Measurements from ENCODE around the gene ATF6B.
"Not testable (repeated sequence)": the region's sequence is repeated elsewhere in the genome, so short reads cannot be mapped to it uniquely, and the experiment has no call there.

ATF6B gene

DNA sequence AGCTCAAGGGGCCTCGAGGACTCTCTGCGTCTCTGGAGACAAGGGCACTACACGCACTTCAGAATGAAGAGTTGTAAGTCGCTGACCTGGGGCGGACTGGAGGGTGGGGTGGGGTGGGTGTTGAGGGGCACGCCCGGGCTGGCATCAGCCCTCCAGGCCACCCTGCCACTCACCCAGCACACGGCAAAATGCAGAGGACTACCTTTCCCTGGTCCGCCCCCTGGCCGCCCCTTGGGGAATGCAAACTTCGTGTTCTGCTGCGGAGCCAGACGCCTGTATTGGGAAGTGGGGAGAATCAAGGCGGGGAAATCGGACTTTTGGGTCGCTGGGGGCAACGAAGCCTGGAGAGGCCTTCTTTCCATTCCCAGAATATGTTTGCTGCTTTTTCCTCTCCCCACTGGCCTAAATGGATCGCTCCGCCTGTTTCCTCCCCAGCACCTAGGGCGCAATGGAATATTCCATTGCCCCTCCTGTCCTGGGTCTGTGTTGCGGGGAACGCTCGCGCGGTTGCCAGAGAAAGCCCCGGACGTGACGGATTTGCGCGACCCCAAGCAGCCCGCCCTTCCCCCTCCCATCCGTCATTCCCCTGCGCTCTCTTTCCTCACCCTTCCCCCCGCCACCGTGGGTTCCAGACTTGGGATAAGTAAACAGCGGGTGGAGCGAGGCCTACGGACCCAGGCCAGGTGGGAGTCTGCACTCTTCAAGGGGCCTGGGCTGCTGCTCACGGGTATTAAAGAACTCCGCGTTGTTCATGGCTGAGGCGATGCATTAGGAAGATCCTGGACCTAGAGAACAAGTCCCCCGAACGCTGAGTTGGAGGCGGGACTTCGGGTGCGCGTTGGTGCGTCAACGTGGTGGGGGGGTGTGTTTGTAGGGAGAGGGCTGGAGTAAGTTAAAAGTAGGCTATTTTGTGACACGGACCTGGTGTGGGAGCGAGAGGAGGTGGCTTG, 25.8 kb upstream of the ATF6B start, which contains the start of gene PPT2:
Gene PPT2 (plus strand): TSS at position 578 of the 950 bp plus-strand sequence. CDS start 454 bp downstream, outside the sequence.
- DNase-seq, result peak; percentile 91

DNA sequence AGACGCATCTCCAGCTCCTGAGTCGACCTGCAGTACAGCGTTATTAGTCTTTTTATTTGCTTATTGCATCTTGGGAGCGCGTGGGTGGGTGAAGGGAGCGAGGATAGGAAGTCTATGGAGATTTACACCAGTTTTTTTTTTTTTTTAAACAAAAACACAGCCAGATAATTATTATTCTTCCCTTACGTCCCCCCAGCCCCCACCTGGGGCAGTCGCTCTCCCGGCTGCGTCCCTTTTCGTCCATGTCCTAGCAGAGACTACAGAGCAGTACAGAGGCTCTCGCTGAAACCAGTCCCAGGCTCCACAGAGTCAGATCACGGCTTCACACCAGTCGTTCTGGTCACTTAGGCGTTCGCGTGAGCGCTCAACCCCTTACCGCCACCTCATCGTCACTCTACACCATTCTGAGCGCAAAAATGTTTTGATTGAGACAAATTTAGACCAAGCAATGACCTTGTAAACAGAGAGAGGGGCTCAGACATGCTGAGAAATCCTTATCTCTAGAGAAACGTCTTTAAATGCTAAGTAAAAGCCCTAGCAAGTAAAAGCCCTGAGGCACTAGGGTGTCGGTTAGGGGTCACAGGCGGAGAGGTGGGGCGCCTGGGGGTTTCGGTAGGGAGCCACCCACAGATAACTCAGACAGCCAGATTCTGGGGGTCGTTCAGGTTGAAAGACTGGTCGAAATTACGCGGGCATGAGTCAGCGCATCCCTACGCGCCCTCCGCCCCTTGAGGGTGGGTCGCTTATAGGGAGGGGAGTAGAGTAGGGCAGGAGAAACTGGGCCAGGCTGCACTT, 24.9 kb upstream of the ATF6B start:
- DNase-seq, result peak; percentile 60

DNA sequence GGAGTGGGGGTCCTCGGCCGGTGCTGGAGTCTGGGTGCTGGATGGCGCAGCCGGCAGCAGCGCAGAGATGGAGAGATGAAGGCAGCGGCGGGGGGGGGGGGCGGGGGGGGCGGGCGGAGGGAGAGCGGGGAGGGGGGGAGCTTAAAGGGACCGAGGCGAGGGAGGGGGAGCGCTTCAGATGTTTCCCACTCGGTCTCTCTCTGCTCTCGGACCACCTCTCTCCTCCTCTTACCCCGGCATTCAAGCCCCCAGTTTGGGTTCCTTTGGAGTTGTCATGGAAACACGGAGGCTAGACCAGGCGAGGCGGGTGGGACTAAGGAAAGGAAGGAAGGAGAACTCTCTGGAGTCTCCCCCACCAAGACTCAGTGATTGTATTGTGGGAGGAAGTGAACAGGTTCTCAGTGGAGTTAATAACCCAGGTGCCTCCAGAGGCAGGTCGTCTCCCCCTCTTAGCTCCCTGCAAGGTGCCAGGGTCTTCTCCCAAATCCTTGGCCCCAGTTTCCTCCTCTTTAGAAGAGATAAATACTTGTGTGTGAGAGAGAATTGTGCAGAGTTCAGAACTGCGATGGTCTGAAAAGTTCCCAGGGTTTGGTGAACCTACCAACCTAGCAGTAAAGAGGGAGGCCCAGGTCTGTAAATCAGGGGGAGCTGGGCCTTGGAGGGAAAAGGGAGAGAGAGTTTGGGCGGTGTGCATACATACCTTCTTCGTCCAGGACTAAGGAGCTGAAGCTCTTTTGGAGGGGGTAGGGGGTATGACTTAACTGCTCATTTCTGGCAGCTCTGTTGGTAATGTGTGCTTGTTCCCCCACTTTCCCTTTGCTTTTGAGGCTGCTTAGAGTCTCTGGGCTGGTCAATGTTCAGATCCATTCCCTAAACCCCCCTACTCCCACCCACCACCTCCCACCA, 24.1 kb upstream of the ATF6B start, which contains the start of gene PRRT1:
Gene PRRT1 (minus strand): TSS at position 77 of the 906 bp plus-strand sequence. CDS start 112 bp downstream, outside the sequence.
- no peak for DNase-seq

DNA sequence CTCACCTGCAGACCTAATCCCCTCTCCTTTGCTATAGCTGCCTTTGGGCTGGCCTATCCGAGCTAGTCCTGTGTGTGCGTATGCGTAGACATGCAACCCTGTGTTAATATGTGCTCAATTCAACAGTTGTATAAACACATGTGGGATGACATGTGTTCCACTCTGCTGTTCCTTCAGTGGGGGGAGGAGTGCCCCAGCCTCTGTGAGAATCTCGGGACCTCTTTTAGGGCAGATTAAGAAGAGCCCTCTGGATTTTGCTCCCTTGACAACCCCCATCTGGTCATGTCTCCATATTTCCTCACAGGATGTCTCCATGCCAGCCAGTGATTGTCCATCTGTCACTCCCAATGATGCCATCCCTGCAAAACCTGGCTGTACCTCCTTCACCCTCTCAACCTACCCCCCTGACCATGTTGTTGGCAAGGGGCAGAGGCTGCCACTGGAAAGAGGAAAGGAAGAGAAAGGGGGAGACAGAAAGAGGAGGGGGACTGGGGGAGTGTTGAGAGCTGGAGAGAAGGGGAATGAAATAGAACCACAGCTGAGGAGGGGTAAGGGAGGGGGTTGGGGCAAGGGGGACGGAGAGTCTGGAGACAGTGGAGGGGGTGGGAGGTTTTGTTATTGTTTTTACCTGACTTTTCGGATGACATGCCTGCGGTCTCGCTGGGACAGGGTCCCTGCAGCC, 23.3 kb upstream of the ATF6B start:
- no peak for DNase-seq

DNA sequence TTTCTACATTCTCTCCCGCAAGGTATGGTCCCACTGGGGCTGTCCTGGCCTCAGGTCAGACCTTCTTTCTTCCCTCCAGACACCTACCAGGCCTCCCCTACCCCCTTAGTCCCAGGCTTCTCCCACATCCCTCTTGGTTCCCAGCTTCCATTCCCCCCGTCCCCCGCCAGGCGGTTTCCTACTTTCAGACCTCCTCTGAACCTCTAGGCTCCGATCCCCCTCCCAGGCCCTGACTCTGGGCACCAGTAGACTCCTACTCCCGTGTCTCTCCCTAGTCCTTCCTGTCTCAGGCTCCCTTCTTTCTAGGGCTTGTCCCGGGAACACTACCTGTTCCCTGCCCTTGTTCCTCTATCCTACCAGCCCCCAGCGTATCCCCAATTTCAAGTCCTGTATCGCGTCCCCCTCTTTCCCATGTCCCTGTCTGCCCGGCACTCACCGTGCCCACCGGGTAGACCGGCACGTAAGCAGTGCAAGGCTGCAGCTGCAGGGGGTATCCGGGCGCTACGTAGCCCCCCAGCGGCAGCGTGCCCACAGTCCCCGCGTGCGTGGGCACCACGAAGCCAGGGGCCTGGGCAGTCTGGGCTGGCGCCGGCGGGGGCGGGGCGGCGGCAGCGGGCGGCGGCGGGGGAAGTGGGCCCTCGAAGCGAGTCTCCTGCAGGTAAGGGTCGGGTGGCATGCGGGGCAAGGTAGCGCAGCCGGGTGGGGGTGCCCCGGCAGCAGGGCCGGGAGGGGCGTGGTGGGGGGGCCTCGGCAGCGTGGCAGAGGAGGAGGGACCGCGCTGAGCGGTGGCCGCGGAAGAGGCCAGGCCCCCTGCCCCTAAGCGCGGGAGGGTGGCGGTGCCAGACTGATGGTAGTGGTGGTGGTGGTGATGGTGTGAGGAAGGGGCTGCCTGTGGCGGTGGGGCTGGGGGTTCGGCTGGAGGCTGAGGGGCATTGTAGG, 22.2 kb upstream of the ATF6B start:
- DNase-seq, result no peak

DNA sequence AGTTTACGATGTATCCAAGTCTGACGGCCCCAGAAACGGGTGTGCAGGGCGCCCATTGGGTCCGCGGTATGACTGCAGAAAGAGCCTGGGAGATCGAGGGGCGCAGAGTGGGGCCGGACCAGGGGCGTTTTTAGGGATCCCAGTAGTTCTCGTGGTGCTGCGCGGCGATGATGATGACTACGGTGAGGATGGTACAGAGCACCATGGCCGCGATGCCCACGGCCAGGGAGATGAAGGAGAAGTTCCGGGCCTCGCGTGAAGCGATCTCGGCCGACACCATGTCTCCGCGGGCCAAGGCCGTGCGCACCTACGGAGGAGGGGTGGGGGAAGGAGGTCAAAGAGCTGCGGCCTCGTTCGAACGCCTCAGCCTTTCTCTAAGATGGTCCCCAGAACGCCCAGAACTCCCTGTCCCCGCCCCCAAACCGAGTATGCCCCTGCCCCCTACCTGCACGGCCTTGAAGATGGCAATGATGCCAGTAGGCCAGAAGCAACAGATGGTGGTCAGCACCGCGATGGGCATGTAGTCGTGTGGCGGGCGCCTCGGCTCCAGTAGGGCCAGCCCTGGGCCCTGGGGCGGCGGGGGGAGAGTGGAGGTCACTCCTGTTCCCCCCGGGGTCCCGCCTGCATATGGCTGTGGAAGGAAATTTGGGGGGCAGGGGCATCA, 21.2 kb upstream of the ATF6B start:
- no peak for DNase-seq

DNA sequence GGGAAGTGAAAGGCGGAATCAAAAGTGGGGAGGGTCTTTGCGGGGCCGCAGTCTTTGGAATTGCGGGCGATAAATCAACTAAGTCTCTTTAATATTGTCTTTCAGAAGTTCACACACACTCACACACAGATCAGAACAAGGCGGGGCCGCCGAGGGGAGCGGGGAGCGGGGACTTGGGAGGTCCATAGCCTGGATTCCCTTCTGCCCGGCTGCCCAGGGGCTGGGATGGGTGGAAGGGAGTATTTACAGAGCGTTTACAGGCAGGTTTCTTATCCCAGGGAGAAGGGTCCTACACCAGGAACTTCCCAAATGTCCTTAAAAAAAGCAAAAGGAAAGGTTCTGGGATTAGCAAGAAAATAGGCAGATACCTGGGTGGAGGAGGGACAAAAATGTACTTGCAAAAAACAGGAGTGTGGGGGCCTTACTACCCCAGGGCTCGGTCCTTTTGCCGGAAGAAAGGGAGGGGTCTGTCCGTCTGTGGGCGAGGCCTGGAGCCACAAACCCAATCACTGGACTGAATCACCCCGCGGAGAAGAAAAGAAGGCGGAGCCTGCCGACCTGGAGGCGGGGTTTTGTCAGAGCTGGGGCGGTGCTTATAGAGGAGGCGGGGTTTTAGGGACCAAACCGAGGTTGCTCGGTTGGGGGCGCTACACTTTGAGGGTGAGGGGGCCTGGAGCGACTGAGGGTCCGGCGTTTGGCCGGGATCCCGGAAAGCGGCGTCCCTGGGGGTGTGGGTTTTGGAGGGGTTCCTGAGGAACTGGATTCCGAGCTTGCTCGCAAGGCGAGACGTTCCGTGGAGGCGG, 20.4 kb upstream of the ATF6B start:
- DNase-seq, result no peak

DNA sequence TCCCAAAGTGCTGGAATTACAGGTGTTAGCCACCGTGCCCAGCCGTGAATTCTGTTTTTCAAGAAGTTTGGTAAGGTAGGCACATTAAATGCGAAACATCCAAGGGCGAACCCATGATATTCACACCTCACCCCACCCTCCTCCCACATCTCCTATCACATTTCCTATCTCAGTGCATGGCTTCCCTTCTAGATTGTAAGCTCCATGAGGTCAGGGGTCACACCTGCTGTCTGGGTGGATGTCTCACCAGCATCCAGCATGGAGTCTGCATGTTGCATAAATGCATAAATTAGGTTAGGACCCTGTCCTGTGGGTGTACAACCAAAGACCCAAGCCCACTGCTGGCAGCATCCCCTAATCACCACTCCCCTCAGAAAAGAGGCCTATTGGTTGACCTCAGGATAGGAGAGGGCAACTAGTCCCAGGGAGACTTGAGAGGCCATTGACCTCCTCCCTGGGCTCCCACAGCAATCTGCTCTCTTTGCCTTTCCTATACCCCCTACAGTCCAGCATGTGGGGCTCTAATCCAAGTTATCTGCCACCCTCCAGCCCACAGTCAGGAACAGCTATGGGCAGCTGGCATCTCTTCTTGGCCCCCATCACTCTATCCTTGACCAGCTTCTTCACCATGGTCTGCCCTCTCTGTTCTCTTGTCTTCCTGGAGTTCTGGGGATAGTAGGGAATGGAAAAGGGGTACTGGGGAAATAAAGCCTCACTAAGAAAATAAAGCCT, 19.5 kb upstream of the ATF6B start:
- DNase-seq, result no peak

DNA sequence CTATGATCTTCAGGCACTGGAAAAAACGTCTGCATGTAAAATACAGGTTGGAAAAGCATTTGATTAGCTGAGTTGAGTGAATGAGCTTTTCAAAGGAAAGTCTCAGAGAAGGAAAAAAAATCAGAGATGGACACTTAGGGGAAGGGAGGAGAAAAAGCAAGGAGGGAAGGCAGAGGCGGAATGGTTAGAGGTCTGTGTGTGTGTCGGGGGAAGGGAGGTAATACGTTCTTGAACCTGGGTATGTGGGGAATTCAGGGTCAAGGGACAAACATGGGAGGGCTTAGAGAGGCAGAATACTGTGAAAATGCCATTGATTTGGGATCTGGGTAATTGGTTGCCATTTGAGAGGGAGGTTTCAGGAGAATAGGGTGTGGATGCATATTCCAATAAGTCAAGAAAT, 18.6 kb upstream of the ATF6B start:
- DNase-seq, result no peak

DNA sequence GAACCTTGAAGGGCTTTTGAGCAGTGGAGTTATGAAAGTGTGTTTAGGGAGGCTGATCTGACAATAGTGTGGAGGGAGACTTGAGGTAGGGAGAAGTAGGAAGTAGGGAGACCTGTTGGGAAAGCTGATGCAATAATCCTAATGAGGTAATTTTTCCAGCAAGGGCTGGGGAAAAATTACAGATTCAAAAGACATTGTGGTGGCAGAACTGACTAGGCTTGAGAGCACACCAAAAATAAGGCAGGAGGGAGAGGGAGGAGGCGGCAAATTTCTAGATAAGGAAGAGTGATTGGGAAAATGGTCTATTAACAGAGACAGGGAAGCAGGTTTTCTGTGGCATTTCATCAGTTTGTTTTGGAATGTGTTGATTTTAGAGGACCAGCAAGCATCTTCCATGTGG, 18.2 kb upstream of the ATF6B start:
- DNase-seq, result no peak

DNA sequence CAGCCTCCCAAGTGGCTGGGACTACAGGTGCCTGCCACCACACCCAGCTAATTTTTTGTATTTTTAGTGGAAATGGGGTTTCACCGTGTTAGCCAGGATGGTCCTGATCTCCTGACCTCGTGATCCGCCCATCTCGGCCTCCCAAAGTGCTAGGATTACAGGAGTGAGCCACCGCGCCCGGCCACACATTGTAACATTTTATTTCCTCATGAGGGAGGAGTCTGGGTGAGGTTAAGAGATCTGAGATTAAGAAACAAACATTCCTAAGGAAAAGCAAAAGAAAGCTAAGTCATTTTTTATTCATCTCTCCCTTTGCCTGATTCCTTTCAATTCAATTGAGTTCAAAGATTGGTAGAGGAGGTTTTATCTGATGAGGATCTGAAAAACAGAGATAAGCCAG, 16.2 kb upstream of the ATF6B start:
- DNase-seq, result not testable (repeated sequence)

DNA sequence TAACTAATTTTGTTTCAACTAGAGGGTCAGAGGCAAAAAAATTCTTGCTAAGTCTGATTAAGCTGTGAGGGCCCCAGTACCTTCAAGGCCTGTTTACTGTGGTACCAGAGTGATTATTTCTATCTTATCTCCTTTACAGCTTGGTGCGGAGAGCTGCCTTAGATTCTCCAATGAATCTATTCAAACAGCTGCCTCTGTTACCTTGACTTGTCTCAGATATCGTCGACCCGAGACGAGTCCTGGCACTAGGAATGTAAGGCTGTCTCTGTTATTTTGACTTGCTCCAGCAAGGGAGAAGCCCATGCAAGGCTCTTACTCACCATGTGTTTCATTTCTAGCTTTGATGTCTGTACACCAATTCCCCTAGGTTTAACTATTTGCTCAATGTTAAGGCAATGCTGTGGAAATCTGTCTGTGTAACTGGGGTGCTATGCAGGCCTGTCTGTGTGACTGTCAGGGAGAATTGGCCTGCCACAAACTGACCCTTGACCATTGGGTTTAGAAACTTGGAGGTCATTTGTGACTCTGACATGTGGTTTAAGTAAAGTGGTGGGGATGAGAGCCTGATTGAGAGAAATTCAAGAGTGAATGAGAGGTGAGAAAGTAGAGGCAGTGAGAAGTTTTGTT, 12.5 kb upstream of the ATF6B start:
- DNase-seq, result no peak

DNA sequence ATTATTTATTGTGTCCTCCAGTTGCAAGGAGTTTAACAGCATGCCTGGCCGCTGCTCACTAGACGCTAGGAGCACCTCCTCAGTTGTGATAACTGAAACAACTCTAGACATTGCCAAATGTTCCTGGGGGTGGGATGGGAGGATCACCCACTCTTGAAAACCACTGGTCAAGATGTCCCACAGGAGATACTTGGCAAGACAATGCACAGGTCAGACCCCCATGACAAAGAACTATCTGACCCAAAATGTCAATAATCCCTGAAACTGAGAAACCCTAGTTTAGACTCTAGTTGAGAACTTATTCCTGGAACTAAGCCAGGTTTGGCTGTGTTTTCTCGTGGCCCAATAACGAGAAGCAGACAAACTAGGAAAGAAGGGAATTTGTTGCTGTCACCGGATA, 11.5 kb upstream of the ATF6B start:
- no peak for DNase-seq

DNA sequence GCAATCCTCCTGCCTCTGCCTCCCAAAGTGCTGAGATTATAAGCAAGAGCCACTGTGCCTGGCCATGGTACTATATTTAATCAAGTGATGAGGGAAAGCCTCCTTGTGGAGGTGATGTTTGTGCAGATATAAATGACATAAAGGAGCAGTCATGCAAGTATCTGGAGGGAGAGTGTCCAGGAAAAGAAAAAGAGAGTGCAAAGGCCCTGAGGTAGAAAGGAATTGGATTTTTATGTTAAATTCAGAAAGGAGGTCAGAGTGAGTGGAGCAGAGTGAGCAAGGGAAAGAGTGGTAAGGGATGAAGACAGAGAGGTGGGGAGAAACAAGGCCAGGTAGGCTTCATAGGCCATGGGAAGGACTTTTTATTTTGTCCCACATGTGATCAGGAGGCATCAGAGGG, 9.4 kb upstream of the ATF6B start:
- DNase-seq, result no peak

DNA sequence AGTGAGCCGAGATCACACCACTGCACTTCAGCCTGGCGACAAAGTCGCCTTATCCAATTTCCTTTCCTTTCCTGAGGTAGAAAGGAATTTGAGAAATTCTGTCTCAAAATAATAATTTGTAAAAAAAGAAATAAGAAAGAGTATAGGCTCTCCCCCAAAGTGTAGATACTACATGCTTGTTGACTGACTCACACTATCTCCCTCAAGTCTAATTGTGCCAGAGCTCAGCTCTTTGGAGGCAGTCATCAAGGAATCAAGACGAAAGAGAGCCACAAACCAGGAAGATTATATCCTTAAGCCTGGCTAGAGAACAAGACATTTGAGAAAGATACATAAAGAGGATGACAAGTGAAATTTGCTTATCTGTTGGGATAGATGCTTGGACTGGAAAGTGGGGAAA, 5.7 kb upstream of the ATF6B start:
- peak; percentile 72 for DNase-seq

DNA sequence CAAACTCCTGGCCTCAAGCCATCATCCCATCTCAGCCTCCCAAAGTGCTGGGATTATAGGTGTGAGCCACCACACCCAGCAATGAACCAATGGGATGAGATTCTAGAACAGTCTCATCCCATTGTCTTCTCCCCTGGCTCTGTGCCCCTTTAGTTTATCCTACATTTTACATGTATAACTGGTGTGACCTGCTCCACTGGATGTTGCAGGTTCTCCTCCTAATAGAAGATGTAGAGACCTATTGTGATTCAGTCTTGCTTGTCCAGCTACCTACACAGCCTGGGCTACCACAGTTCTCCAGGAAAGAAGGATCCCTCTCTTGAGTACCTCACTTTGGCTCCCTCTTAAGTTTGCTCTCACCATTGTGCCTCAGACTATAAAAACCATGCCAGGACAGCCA, 4.1 kb upstream of the ATF6B start:
- no peak for DNase-seq

DNA sequence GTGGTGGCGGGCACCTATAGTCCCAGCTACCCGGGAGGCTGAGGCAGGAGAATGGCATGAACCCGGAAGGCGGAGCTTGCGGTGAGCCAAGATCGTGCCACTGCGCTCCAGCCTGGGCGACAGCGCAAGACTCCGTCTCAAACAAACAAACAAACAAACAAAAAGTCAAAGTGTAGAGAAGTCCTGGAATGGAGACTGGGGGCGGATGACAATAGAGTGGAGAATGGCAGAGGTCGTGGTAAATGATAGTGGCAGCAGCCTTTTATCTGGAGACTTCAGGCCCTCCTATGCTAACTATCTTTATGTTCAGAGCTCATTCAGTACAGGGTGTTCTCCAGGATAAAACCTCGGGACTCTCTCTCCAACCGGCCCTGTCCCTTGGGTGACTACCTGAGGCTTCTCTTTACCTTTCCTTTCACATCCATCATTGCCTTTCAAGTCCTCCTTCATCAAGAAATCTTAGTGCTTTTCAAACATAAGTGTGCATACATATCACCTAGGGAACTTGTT, 3.4 kb upstream of the ATF6B start:
- no peak for DNase-seq

Data from EL (cell line).